Activated CD4-positive, alpha-beta memory T cell treated with anti-CD3 and anti-CD28 coated beads for 36 hours (primary cell): ENCODE measurements around the gene RNF141. TPM values are rescaled to one million over a fixed set of nuclear protein-coding genes. Genes with fewer than 3 reads are reported as not detected.

ENCODE experiments used
- CTCF ChIA-PET: fragments of 350-600 bp; sonication (Branson Sonifier 250); formaldehyde crosslinking; loops from one replicate; lab custom pipeline; 2021; ENCODE audit warnings: antibody characterized with exemption, inconsistent platforms; lab: Charles Lee
- POLR2A ChIA-PET: fragments of 350-600 bp; sonication (Branson Sonifier 250); formaldehyde crosslinking; loops from one replicate; lab custom pipeline; 2021; ENCODE audit warnings: antibody characterized with exemption; lab: Charles Lee
- DNase-seq: peaks from one replicate; pipeline ENCODE4 v3.0.0-alpha.2; 2020
- H3K27ac Mint-ChIP-seq: one replicate; pipeline ENCODE4 v1.8.0; 2021; ENCODE audit warnings: mixed read lengths
- H3K27me3 Mint-ChIP-seq: one replicate; pipeline ENCODE4 v1.8.0; 2021; ENCODE audit warnings: mixed read lengths
- H3K36me3 Mint-ChIP-seq: one replicate; pipeline ENCODE4 v1.8.0; 2021; ENCODE audit warnings: mixed read lengths
- H3K4me1 Mint-ChIP-seq: one replicate; pipeline ENCODE4 v1.8.0; 2021; ENCODE audit warnings: low read depth, mixed read lengths
- H3K4me3 Mint-ChIP-seq: one replicate; pipeline ENCODE4 v1.8.0; 2021; ENCODE audit warnings: mild to moderate bottlenecking, mixed read lengths
- H3K9me3 Mint-ChIP-seq: one replicate; pipeline ENCODE4 v1.8.0; 2021; ENCODE audit warnings: mixed read lengths
- intact Hi-C: fragments of 100-400 bp; cut with micrococcal nuclease; formaldehyde crosslinking; loops from one replicate; pipeline ENCODE4 v1.15.1; 2023
- total RNA-seq, 2 experiments: library from RNA; stranded (reverse); gene quantifications; one replicate each; pipeline ENCODE4 v1.2.3, GENCODE V29; 2021

RNF141 gene, protein sequence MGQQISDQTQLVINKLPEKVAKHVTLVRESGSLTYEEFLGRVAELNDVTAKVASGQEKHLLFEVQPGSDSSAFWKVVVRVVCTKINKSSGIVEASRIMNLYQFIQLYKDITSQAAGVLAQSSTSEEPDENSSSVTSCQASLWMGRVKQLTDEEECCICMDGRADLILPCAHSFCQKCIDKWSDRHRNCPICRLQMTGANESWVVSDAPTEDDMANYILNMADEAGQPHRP
- total RNA-seq: 10 to 100 TPM; 17.9 to 18.7 TPM

DNA sequence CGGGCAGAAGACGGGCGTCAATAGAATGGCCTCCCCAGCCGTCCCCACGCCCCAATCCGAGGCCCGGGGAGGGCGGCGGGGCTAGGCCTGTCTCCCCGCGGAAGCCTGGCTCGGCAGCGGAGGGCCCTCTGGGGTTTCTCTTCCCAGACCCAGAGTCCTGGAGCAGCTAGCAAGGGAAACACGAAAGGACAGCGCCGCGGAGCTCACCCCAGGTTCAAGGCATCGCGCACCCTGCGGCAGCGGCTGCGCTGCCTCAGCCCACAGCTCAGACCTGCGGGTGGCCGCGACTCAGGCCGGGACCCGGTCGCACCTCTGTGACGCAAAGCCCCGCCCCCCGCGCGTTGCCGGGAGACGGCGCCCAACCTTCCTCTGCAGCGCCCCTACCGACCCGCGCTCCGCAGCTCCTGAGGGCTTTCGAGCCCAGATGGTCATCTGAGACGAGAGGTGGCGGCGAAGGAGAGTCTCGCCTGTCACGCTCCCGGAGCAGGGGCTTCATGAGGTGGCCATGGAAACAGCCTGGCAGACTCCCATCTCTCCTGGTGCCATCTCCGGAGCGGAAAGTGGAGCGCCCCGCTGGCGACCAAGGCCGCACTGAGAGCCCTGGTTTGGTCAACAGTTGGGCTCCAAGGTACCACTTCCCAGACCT lies at the start of gene RNF141:
TSS of gene RNF141 (minus strand) at position 273 of the 646 bp plus-strand sequence. CDS start 7,029 bp downstream, outside the sequence.
- intact Hi-C loops: loop anchor here (1.0 to 5.0 kb wide), 4 partner anchors 82 to 202 kb away; no protein-coding TSS in a partner anchor
- peaks cover 12% of the 10 kb centered on the region for H3K4me1 Mint-ChIP-seq
- peak within 1 kb of the TSS; percentile 40 for H3K27ac Mint-ChIP-seq
- H3K4me3 Mint-ChIP-seq: peak within 1 kb of the TSS; percentile 90
- POLR2A ChIA-PET: interaction anchor here (0.6 to 2.4 kb wide), 14 partner anchors 17 to 268 kb away, joined by 3 to 20 read pairs (median 3); partner anchors contain the start of genes AMPD3, CTR9 and EIF4G2
- H3K27me3 Mint-ChIP-seq: no peaks in the 10 kb centered on the region
- CTCF ChIA-PET: interaction anchor here (0.6 to 3.1 kb wide), 58 partner anchors 9 to 268 kb away, joined by 3 to 74 read pairs (median 4); partner anchors contain the start of genes AMPD3, CTR9 and EIF4G2
- no peaks in the 10 kb centered on the region for H3K9me3 Mint-ChIP-seq
- no peaks in the 10 kb centered on the region for H3K36me3 Mint-ChIP-seq
- DNase-seq: peak; percentile 97

DNA sequence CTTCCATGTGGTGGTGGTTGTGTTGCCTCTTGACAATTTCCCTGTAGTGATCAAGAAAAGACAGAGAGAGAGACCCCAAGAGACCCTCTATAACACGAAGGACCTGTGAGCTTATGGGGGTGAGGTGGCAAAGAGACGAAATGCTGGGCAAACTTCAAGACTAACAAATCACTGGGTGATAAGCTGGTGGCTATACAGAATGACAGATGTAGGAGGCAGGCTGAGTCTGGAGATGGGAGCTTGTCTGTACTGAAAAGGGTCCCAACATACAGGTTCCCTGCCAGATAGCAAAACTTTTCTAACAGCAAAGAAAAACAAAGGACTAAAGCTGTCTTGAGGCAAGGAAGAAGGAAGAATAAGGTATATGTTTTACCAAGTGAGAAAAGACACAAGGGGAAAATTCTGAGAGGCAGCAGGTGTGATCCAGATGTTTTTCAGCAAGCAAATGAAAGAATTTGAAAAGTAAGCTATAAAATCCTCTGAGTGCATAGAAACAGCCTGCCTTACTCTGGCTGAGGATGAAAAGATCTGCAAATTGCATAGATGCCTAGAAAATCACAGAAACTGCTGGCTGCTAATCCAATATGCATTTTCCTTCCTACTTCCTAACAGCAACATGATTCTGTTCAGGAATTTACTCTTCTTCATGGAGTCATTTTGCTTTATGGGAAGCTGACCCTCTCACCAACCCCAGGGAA lies 49.4 kb upstream of the RNF141 start:
- Mint-ChIP-seq H3K4me1 (peaks cover 5% of the 10 kb centered on the region), H3K9me3 (no peaks in the 10 kb centered on the region), H3K27ac (no peak overlapping the region), H3K27me3 (peaks cover 10% of the 10 kb centered on the region), H3K36me3 (no peaks in the 10 kb centered on the region), H3K4me3 (no peak overlapping the region)
- ChIA-PET CTCF (interaction anchor here (0.6 kb wide), 1 partner anchor 798 kb away, joined by 3 read pairs; no protein-coding TSS in a partner anchor), POLR2A (no interaction called here)
- intact Hi-C loops: no loop called here
- no peak for DNase-seq

DNA sequence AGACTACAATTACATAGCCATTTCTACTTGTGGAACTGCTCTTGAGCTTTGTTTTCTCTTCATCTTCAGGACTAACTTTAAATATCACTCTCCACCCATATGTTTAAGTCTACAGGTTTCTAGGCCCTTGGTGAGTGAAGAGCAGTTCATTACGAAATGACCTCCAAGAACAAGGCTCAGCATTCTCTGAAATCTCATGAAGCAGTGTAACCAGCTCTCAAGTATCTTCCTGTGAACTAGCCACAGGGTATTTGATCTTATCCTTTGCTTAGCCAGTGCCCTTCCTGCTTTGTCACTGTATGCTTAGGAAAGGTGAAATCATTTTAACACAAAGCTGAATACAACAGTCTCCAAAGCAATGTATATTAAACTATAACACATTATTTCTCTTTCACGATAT lies 47.9 kb upstream of the RNF141 start:
- CTCF ChIA-PET: interaction anchor here (0.7 kb wide), 1 partner anchor 127 kb away, joined by 4 read pairs; no protein-coding TSS in a partner anchor
- H3K4me1 Mint-ChIP-seq: no peaks in the 10 kb centered on the region
- intact Hi-C loops: no loop called here

DNA sequence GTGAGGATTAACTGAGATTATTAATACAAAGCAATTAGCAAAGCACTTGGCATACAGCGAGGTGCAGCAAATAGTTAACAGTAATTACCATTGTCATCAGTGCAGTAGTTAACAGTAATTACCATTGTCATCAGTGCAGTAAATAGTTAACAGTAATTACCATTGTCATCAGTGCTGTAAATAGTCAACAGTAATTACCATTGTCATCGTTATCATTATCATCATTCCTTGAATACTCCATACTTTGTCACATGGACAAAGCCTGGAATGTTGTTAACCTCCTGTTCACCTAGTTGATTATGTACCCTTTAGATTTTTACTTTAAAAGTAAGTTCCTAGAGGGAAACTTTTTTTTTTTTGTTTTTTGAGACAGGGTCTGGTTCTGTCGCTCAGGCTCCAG lies 47.0 kb upstream of the RNF141 start:
- Mint-ChIP-seq H3K9me3 (no peaks in the 10 kb centered on the region), H3K4me1 (no peaks in the 10 kb centered on the region), H3K27ac (no peak overlapping the region), H3K27me3 (peaks cover 4% of the 10 kb centered on the region), H3K36me3 (no peaks in the 10 kb centered on the region), H3K4me3 (no peak overlapping the region)
- POLR2A ChIA-PET: no interaction called here
- DNase-seq: no peak
- intact Hi-C loops: no loop called here
- CTCF ChIA-PET: interaction anchor here (0.7 kb wide), 1 partner anchor 128 kb away, joined by 4 read pairs; no protein-coding TSS in a partner anchor

More for the DNA sequence above, 47.9 kb upstream of the RNF141 start:
- H3K9me3 Mint-ChIP-seq: no peaks in the 10 kb centered on the region
- H3K27ac Mint-ChIP-seq: no peak overlapping the region
- DNase-seq: no peak
- H3K36me3 Mint-ChIP-seq: no peaks in the 10 kb centered on the region
- H3K27me3 Mint-ChIP-seq: peaks cover 9% of the 10 kb centered on the region
- POLR2A ChIA-PET: no interaction called here
- H3K4me3 Mint-ChIP-seq: no peak overlapping the region

DNA sequence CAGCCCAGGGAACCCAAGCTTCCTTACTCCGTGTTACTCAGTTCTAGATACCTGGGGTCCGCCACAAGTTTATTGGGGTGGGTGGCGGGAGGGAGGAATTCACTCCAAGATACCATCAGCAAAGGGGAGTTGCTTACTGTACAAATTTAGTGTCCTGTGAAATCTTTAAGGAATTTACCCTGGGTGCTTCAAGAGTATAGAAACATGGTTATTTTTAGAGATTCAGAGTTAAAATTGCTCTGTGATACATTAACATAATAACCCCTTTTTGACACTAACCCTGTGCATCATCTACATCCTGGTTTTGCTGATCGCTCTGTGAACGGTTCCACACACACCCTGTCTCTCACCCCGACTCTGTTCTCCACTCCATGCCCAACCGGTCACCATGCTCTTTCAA lies 46.4 kb upstream of the RNF141 start:
- no peak overlapping the region for H3K27ac Mint-ChIP-seq
- CTCF ChIA-PET: no interaction called here
- POLR2A ChIA-PET: no interaction called here
- no peaks in the 10 kb centered on the region for H3K36me3 Mint-ChIP-seq
- H3K27me3 Mint-ChIP-seq: peaks cover 4% of the 10 kb centered on the region
- H3K9me3 Mint-ChIP-seq: no peaks in the 10 kb centered on the region
- intact Hi-C loops: no loop called here
- DNase-seq: no peak
- H3K4me1 Mint-ChIP-seq: no peaks in the 10 kb centered on the region
- no peak overlapping the region for H3K4me3 Mint-ChIP-seq

DNA sequence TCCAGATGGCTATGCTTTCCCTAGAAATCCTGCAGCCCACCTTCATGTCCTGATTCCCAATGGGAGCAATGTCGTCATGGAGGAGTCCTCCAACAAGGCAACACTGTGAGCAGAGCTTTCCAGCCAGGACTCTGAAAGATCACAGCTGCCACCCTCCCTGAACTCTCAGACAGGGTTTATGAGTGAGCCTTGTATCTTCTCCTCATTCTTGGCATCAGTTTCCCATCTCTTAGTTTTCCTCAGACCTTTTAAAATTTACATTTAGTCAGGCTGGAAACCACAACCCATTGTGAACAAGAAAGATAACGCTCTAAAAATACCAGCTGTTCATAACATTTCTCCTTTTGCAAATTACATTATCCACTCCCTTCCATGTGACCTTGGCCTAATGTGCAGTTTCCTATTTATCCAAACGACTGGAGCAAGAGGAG lies 43.1 kb upstream of the RNF141 start:
- H3K4me3 Mint-ChIP-seq: no peak overlapping the region
- ChIA-PET POLR2A (no interaction called here), CTCF (interaction anchor here (1.0 to 1.4 kb wide), 2 partner anchors 9 to 178 kb away, joined by 3 read pairs; no protein-coding TSS in a partner anchor)
- intact Hi-C loops: no loop called here
- no peak for DNase-seq
- H3K27ac Mint-ChIP-seq: no peak overlapping the region
- peaks cover 3% of the 10 kb centered on the region for H3K27me3 Mint-ChIP-seq
- H3K4me1 Mint-ChIP-seq: no peaks in the 10 kb centered on the region
- no peaks in the 10 kb centered on the region for H3K9me3 Mint-ChIP-seq
- no peaks in the 10 kb centered on the region for H3K36me3 Mint-ChIP-seq

DNA sequence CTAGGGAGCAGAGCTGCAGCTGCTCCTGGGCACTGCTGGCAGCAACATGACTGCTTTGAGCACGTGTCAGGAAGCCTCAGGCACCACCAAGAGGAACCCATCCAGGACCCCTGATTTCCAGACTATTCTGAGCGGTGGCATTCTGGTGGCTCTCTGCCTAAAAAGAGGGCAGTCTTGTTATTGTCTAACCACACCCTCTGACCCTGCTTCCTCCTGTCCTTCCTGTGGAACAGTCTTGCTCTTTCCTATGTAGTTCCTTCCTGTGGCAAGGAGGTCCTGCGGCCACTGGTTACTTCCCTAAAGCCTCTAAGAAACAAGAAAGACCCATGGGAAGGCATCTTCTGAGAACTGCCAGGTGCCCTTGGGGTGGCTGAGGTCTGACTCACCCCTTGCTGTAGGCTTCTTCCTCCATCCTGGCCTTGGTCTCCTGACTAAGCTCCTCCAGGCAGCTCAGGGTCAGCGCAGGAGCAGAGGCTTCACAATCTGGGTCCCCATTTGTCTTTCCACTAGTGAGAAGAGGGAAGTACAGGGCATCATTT lies 40.6 kb upstream of the RNF141 start:
- no peak for DNase-seq
- no peaks in the 10 kb centered on the region for H3K36me3 Mint-ChIP-seq
- no peaks in the 10 kb centered on the region for H3K9me3 Mint-ChIP-seq
- no peaks in the 10 kb centered on the region for H3K4me1 Mint-ChIP-seq
- ChIA-PET POLR2A (no interaction called here), CTCF (no interaction called here)
- peaks cover 3% of the 10 kb centered on the region for H3K27me3 Mint-ChIP-seq
- intact Hi-C loops: no loop called here
- no peak overlapping the region for H3K27ac Mint-ChIP-seq
- no peak overlapping the region for H3K4me3 Mint-ChIP-seq

DNA sequence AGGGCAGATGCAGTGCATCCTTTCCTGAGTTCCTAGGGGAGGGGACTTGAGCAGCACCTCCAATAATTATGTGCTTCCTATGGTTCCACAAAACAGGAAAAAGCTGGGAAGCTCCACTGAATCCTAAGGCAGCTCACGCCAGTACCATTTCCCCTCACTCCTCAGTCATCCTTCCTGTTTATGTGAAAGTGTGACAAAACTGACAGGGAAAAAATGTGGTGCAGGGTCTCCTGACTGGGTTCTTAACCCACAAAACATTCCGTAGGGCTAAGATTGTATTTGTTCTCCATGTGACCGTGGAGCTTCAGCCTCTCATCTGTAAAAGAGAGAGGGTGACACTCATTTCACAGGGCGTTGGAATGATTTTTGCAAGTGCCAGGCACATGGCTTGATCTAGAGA lies 39.6 kb upstream of the RNF141 start:
- no peaks in the 10 kb centered on the region for H3K36me3 Mint-ChIP-seq
- no peak overlapping the region for H3K4me3 Mint-ChIP-seq
- intact Hi-C loops: no loop called here
- no peaks in the 10 kb centered on the region for H3K4me1 Mint-ChIP-seq
- peaks cover 3% of the 10 kb centered on the region for H3K27me3 Mint-ChIP-seq
- ChIA-PET POLR2A (no interaction called here), CTCF (interaction anchor here (1.2 kb wide), 1 partner anchor 39 kb away, joined by 3 read pairs; no protein-coding TSS in a partner anchor)
- no peak overlapping the region for H3K27ac Mint-ChIP-seq
- no peak for DNase-seq
- H3K9me3 Mint-ChIP-seq: no peaks in the 10 kb centered on the region

DNA sequence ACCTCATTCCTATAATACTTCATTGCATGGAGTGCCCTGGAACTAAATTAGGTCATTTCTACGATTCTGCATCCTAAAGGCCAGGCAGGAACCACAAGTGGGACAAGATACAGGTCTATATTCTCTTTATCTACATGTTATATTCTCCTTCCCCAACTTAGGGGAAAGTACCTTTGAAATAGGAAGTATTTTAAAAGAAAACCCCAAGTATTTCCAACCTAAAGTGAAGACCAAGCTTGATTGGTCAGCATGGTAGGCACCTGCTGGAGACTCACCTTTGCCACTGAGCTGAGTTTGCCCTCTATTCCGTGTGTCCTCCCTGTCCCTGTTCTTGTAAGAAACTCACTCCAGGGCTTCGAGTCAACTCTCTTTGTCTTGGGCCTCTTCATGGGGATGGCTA lies 38.7 kb upstream of the RNF141 start:
- intact Hi-C loops: no loop called here
- no peaks in the 10 kb centered on the region for H3K4me1 Mint-ChIP-seq
- H3K36me3 Mint-ChIP-seq: no peaks in the 10 kb centered on the region
- no peak for DNase-seq
- H3K27ac Mint-ChIP-seq: no peak overlapping the region
- H3K27me3 Mint-ChIP-seq: peaks cover 3% of the 10 kb centered on the region
- ChIA-PET CTCF (interaction anchor here (1.2 kb wide), 1 partner anchor 38 kb away, joined by 3 read pairs; no protein-coding TSS in a partner anchor), POLR2A (no interaction called here)
- no peaks in the 10 kb centered on the region for H3K9me3 Mint-ChIP-seq
- no peak overlapping the region for H3K4me3 Mint-ChIP-seq

DNA sequence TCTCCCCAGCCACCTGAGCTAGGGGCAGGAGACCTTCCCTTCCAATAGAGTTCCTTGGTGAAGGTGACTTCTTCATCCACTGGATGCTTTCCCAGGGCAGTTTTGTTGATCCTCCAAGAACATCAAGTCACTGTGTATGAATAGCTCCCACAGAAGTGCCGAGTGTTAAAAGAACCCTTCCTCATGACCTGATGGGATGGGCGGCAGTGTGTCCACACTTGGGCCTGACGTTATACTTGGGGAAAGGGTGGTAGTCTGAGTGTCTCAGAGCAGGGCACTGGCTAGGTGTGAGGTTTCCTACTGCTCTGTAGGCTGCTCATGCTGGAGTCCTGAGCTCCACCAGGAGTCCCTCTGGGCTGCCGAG lies 35.0 kb upstream of the RNF141 start:
- ChIA-PET CTCF (no interaction called here), POLR2A (no interaction called here)
- H3K4me1 Mint-ChIP-seq: no peaks in the 10 kb centered on the region
- no peak overlapping the region for H3K27ac Mint-ChIP-seq
- no peak for DNase-seq
- peaks cover 3% of the 10 kb centered on the region for H3K27me3 Mint-ChIP-seq
- no peaks in the 10 kb centered on the region for H3K36me3 Mint-ChIP-seq
- intact Hi-C loops: no loop called here
- no peak overlapping the region for H3K4me3 Mint-ChIP-seq
- H3K9me3 Mint-ChIP-seq: no peaks in the 10 kb centered on the region

DNA sequence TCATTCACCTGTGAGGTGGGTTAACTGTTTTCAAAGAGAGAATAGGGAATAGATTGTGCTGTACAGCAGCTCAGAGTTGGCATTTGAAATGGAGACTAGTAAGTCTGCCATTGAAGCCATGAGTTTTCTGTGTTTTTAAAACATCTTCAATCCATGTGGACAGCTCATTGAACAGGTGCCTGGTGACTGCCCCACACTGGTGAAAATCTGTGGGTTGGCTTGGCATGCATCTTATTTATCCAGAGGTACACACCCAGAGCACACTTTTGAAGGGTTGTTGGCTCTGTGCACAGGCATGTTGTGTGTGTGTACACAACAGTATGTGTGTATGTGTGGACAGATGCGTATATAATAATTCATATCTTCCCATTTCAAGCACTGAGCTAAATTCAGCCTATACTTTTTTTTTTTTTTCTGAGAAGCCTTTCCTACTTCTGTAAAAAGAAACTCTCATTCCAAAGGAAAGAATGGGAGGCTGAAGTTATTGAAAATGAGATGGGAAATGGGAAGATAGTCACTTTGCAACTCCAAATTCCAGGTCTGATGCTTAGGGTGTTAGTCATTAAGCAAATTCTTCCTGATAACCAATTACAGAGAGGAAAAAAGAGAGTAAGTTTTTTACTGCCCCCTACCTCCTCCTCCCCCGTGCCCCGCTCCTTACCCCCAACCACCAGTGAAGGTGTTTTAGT lies 34.5 kb upstream of the RNF141 start:
- no peaks in the 10 kb centered on the region for H3K9me3 Mint-ChIP-seq
- ChIA-PET POLR2A (no interaction called here), CTCF (interaction anchor here (1.1 kb wide), 1 partner anchor 9 kb away, joined by 3 read pairs; no protein-coding TSS in a partner anchor)
- intact Hi-C loops: no loop called here
- no peak for DNase-seq
- H3K27me3 Mint-ChIP-seq: no peaks in the 10 kb centered on the region
- no peak overlapping the region for H3K4me3 Mint-ChIP-seq
- no peaks in the 10 kb centered on the region for H3K36me3 Mint-ChIP-seq
- H3K27ac Mint-ChIP-seq: no peak overlapping the region
- no peaks in the 10 kb centered on the region for H3K4me1 Mint-ChIP-seq
